ENCODE results near the gene MSX1.

Gene MSX1

DNA sequence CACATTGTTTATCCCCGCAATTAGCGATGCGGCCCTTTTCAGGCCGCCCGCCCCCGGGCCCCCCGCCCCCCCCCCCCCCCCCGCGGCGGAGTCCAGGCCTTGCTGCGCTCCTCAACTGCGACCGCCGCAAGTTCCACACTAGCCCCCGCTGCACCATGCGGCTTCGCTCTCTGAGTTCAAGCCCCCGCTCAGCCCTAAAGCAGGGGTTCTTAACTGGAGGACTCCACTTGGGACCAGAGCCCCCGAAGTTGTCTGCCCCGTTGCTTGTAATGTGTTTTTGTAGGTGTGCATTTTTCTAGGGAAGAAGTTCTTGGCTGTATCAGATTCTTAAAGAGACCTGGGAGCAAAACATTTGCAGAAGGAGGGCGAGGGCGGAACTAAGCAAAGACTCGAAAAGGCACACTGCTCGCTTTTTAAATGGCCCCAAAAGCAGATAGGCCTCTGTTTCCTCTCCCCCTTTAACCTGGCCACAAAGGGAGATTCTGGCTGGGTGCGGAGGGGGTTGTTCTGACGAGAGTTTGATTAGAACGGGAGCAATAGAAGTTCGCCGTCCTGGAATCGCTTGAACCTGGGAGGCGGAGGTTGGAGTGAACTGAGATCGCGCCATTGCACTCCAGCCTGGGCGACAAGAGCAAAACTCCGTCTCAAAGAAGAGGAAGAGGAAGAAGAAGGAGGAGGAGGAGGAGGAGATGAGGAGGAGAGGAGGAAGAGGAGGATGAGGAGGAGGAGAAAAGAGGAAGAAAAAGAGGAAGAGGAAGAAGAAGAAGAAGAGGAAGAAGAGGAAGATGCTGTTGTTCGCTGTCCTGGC, 2.3 kb upstream of the MSX1 start:
- DNase-seq, result no peak

DNA sequence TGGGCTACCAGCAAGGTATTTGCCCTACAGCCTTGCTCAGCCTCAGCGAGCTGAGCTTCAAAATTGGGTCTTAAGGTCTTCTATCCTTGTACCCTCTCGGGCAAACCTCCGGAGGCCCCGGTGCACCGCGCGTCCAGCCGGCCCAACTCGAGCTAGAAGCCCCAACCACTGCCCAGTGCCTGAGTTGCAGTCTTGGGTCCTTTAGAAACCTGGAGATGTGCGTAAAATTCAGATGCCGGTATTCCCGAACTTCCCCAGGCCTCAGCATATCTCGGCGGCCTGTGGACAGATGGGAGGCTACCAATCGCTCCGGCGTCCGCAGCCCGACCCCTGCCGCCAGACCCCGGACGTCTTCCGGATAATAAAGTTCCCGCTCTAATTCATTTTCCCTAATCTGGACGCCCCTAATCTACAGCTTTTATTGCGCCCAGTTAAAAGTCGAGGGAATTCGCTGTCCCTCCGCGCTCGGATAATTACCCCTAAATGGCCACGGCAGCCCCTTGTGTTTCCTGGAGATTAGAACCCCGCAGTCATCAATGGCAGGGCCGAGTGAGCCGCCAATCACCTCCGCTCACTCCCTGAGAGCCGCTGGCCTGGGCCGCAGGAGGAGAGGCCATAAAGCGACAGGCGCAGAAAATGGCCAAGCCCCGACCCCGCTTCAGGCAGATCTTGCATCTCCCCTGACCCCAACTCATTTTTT, 1.5 kb upstream of the MSX1 start:
- DNase-seq, result no peak

DNA sequence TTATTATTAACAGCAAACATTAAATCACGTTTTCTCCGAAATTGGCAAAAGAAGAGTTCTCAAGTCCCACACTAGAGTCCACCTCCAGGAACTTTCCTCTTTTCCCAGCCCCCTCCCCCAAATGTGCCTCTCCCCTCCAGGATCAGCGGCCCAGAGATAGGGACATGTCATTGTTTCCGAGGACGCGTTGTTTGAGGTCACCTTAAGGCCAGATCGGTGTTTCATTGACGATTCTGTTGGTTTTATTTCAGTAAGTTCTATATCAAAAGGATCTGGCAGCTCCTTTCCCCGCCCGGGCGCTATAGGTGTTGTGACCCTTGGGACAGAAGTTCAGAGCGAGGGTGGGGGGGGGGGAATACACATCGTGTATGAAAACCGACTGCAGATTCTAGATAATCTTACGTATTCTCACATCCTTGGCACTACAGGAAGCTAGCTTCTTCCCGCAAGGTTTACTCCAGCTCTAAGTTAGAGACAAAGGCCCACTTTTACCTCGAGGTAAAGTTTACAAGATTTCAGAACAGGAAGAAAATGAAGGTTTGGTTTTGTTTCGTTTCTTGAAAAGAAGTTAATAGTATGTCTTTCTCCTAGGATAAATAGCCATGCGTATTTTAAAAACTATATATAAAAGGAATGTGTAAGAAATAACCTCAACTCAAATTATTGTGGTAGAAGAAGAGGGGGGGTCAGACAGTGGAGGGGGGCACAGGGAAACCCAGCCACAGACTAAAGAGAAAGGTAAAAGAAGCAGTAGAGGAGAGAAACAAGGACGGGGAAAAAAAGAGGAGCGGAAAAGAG, 739 bp upstream of the MSX1 start:
- DNase-seq, result no peak

DNA sequence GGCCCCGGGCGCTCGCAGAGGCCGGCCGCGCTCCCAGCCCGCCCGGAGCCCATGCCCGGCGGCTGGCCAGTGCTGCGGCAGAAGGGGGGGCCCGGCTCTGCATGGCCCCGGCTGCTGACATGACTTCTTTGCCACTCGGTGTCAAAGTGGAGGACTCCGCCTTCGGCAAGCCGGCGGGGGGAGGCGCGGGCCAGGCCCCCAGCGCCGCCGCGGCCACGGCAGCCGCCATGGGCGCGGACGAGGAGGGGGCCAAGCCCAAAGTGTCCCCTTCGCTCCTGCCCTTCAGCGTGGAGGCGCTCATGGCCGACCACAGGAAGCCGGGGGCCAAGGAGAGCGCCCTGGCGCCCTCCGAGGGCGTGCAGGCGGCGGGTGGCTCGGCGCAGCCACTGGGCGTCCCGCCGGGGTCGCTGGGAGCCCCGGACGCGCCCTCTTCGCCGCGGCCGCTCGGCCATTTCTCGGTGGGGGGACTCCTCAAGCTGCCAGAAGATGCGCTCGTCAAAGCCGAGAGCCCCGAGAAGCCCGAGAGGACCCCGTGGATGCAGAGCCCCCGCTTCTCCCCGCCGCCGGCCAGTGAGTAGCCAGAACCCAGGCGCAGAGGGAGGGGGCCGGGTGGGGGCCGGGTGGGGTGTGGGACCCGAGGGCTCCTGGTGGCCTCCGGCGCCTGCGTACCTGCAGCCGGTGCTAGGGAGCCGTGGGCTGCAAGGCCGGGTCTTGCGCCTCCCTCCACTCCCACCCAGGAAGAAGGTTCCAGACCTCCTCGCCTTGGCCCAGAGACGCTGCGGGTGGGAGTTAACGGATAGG, 534 bp downstream of the MSX1 start:
- DNase-seq, result peak in 1 of 56 donors; percentile 34

DNA sequence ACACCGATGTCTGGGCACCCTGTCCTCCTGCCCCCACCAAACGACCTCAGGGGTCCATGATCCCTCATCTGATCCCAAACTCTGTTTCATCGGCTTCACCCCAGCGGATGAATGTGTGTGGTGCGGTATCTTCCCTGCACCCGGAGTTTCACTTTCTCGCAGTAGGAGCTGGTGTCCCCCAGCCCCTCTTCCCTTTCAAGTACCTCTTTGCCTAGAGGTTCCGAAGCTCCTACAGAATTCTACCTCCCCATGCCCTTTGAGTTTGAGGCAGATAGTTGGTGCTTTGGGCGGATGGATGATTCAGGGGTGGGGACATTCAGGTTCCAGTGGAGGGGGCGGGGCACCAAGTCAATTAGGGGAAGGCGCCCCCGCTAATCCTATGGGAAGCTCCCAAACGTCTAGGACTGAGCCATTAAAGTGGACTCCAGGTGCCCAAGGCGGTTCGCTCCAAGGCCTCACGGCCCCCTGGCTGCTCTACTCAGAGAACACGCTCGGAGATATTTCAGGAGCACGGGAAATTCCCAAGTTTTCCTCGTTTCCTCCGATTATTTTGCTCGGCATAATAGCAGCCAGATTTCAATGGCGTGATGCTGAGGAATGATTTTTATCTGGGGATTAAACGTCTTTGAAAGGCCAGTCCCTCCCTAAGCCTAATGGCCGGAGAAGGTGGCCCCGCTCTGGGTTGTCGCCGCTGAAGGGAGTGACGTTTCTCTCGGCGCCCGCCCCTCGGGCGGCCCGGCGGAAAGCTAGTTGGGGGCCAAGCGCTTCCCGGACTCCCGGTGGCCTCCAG, 1.3 kb downstream of the MSX1 start:
- DNase-seq, result peak in 1 of 56 donors; percentile 28

DNA sequence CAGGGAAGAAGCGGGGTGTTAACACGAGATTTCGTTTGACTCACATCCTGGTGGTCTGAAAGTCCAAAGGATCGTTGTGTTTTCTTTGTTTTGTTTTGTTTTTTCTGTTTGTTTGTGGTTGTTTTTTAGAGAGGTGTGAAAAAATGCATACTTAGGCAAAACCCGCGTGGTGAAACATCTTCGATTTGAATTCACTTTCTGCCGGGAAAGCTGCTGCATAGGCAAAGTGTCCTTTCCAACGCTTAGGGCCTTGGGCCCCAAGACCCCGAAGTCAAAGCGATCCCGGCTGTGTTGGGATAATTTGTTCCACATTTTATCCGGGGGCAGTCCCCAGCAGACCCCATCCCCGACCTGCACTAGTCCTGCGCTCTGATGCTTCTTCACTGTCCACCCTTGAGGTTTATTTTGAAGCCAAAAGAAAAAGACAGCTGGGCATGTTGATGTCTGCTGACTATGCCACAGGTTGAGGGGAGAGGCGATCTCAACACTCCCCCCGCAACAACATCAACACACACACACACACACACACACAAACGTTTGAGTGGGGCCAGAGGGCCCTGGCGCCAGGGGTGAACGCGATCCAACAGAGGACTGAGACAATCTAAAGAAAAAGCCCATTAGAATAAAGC, 2.0 kb downstream of the MSX1 start:
- DNase-seq, result no peak

DNA sequence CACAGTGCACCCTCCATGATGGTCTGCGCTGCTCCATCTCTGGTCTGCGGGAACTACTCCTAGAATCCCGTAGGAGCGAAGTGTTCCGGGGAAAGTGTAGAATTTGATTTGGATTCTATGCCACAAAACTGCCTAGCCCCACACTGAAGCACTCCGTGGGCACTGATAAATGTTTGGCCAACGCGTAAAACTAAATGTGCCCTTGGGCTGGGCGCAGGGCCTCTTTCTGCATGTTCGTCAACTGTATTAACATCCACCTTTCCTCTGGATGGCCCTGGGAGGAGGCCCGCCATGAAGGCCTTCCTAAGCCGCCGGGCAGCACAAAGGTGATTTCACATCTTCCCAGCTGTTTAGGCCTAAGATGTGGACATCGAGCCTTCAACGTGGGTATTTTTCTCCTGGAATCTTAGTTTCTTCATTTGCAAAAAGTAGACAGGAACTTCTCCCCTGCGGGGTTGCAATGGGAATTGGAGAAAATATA, 2.6 kb downstream of the MSX1 start:
- DNase-seq, result no peak

DNA sequence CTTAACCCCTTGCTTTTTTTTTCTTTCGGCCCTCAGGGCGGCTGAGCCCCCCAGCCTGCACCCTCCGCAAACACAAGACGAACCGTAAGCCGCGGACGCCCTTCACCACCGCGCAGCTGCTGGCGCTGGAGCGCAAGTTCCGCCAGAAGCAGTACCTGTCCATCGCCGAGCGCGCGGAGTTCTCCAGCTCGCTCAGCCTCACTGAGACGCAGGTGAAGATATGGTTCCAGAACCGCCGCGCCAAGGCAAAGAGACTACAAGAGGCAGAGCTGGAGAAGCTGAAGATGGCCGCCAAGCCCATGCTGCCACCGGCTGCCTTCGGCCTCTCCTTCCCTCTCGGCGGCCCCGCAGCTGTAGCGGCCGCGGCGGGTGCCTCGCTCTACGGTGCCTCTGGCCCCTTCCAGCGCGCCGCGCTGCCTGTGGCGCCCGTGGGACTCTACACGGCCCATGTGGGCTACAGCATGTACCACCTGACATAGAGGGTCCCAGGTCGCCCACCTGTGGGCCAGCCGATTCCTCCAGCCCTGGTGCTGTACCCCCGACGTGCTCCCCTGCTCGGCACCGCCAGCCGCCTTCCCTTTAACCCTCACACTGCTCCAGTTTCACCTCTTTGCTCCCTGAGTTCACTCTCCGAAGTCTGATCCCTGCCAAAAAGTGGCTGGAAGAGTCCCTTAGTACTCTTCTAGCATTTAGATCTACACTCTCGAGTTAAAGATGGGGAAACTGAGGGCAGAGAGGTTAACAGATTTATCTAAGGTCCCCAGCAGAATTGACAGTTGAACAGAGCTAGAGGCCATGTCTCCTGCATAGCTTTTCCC, 3.4 kb downstream of the MSX1 start:
- no peak for DNase-seq

DNA sequence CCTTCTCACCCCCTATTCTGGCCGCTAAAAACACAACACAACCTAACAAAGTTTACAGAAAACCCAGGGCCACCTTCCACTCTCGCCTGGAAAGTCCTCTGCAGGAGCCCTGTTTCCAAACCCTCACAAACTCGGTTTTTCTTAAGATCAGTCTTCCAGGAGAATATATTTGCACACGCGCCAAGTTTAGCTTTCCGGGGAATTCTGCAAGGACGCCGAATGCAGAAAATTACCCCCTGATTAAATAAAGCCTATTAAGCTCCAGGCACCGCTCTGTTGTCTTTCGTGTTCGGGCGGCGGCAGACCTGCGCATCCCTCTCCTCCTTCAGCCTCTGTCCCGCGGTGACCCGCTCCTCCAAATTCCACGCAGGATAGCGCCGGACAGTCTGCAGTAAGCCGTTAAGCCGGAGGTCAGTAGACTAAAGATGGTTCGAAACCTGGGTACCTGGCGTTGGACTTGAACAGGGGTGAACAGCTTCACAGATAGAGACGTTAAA, 5.0 kb downstream of the MSX1 start:
- DNase-seq, result no peak

DNA sequence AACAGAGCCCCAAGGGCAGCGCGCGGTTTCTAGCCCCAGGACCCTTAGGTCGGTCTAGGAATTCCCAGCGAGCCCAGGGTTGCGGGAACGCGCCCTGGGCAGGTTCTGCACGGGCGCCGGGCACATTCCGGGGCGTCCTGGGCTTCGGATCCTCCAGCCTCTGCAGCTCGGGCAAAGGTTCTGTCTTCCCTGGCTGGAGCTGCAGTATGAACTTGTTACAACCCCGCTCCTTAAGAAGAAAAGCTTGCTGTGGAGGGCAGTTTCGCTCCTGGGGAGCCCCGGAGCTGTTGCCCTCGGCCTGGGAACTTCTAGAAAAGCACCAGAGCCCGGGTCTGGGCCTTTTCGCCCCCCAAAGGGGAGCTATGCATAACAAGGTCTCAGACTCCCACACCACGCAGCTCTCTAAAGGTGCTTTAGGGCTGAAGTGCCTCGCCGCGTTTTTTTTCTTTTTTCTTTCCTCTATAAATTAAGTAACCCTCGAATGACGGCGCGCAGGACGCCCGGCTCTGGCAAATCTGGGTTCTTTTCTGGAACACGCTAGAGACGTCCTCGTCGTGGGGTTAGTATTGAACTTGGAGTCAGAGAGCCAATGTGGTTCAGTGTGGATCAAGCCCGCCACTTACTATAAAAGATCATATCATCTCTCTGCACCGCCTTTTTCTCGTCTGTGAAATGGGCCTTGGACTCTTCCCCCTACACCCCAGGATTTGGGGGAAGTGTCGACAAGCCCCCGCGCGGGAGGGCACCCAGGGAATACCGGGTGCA, 5.7 kb downstream of the MSX1 start:
- no peak for DNase-seq

DNA sequence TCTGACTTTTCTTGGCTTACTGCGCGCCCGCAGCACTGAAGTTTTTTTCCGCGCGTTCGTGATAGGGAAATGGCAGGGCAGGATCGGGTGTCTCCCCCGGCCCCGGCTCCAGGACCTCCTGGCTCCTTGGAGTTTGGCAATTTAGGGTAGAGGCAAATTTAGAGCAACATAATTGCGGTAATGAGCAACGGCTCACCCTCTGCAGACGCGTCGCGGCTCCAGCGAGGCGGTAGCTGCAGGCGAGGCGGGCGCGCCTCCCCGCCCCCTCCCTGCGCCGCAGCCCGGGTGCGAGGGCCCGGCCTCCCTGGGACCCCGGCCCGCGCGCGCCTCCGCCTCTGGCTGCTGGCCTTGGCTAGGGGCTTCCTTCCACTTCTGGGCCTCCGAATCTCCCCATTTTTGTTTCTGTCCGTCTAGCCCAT, 6.2 kb downstream of the MSX1 start:
- no peak for DNase-seq

DNA sequence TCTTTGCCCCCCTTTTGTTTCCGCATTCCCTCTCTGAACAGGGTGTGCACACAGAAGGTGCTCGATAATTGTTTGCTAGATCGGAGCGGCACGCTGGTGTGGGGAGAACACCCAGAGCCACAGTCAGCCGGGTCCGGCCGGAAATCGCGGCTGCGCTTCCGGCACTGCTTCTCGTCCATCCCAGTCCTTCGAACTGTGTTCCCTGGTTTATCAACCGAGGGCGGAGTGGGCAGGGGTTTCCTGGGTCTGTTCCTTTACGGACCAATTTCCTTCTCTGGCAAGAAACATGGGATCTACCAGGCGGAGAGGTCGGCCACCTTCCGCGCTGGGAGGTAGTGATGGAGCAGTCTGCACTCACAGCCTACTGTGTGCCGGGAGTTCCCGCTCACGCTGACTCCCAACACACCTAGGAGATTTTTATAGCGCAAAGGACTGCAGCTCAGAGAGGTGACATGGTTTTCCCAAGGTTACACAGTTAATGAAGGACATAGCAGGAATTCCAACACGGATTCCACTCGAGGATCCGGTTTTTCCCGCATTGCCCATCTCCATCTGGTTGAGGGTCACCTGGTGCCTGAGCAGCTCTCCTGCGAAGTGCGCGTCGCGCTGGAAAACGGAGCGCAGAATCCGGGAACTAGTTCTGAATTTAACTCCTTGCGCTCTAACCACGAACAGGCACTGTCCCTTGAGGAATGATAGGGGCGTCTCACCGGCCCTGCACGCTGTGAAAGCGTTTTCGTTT, 6.8 kb downstream of the MSX1 start:
- no peak for DNase-seq

DNA sequence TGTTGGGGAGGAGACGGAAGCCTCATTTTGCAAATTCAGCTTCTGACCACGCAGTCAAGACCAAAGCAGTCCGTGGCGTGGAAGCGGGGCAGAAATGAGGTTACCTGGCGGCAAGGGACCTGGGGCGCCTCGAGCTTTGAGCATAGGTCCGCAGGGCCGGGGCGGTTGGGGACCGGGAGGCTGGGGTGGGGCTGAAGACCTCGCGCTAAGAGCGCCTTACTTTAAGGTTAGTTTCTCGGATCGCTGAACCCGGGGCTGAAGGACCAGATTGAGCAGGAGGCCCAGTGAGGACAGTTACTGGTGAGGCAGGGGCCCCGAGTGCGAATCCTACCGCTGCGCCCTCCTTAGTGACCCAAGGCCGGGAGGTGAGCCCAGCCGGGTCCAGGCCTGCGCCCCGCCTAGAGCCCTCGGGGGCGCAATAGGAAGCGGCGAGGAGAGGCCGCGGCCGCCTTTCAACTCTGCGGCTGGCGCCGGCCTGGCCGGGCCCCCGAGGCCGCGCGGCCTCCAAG, 7.5 kb downstream of the MSX1 start:
- DNase-seq, result no peak

DNA sequence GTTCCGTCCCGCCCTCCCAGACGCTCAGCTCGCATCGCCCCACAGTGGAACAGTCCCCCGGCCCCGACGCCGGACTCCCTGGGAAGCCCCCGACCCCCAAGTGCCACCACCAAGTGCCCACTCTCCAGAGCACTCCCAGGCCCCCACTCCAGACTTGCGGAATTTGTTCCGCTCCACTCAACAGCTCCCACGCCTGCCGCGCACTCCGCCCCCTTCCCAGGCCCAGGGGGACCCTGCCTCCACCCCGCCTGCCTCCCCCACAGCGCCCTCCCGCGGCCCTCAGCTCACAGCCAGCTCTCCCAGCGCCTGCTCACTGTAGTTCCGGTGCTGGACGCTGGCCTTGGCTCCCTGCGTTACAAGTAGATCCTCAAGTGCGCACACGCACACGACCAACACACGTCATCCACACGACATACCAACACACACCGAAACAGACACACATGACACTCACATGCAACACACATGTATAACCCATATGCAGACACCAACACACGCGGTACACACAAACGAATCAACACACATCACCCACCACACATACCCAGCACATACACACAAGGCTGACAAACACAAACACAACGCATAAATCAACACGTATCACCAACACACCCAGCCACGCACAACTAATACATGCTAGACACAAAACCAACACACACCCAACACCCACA, 8.0 kb downstream of the MSX1 start:
- no peak for DNase-seq

DNA sequence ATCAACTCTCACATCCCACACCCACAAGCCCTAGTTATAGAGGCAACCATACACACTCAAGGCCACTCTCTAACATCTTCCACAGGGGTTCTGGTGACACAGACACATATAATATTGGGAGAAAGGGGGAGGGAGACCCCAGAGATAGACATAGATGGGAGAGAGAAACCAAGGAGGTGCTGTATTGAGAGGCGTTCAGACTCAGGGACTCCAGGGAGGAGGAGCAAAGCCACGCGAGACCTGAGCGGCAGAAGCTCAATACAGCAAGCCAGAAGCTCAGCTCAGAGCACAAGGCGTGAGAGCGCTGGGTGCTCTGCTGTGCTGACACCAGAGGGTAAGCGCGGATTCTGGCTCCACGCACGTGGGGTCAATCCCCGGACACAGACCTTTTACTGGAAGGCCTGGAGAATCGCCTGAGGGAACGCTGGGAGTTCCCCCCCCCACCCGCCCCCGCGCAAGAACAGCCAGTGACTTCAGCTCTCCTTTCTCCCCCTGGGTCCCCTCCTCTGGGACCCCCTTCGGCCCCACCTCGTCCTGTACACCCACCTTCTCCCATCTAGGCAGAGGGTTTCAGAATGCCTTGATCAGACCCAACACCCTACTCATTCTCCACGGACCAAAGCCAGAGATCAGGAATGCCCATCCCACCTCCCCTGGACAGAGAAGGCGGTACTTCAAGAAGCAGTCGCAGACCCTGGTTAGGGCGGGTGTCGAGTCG, 8.7 kb downstream of the MSX1 start:
- no peak for DNase-seq
